Karpas-422 (cell line): ENCODE results near the gene TMEM213. TPM values are rescaled to one million over a fixed set of nuclear protein-coding genes. Genes with fewer than 3 reads are reported as not detected.
"Not testable (repeated sequence)": the region's sequence is repeated elsewhere in the genome, so short reads cannot be mapped to it uniquely, and the experiment has no call there.

Source experiments
- DNase-seq: peaks from one replicate; pipeline ENCODE4 v3.0.0-alpha.2; 2015
- H2AFZ ChIP-seq: fragments of 200-600 bp; sonication (generic); 2 replicates; pipeline ENCODE4 v1.6.1; 2014; ENCODE audit warnings: antibody characterized with exemption, low read length, mixed read lengths
- H3K27ac ChIP-seq: fragments of 200-600 bp; sonication (generic); 2 replicates; pipeline ENCODE4 v1.5.1; 2014; ENCODE audit warnings: mild to moderate bottlenecking, low read length, moderate library complexity
- H3K27me3 ChIP-seq: fragments of 200-600 bp; sonication (generic); 2 replicates; pipeline ENCODE4 v1.6.1; 2014; ENCODE audit warnings: low read length, mixed read lengths
- H3K36me3 ChIP-seq: fragments of 200-600 bp; sonication (generic); 2 replicates; pipeline ENCODE4 v1.6.1; 2014; ENCODE audit warnings: low read length, mixed read lengths; ENCODE audit not compliant: insufficient read depth
- H3K4me1 ChIP-seq: fragments of 200-600 bp; sonication (generic); 2 replicates; pipeline ENCODE4 v1.6.1; 2014; ENCODE audit warnings: mild to moderate bottlenecking, low read length, mixed read lengths
- H3K4me2 ChIP-seq: fragments of 200-600 bp; sonication (generic); 2 replicates; pipeline ENCODE4 v1.6.1; 2014; ENCODE audit warnings: low read length, low read depth, mild to moderate bottlenecking; ENCODE audit not compliant: poor library complexity, severe bottlenecking
- H3K4me3 ChIP-seq: fragments of 200-600 bp; sonication (generic); 2 replicates; pipeline ENCODE4 v1.5.1; 2014; ENCODE audit warnings: mild to moderate bottlenecking, antibody characterized with exemption, low read length, mixed read lengths
- H3K79me2 ChIP-seq: fragments of 200-600 bp; sonication (generic); 2 replicates; pipeline ENCODE4 v1.6.1; 2014; ENCODE audit warnings: mild to moderate bottlenecking, low read length, mixed read lengths
- H3K9ac ChIP-seq: fragments of 200-600 bp; sonication (generic); 2 replicates; pipeline ENCODE4 v1.6.0; 2014; ENCODE audit warnings: low read length
- H3K9me2 ChIP-seq: fragments of 200-600 bp; sonication (generic), shearing (Covaris generic); replicated peaks from 2 replicates; pipeline ENCODE4 v1.6.0; 2014; ENCODE audit warnings: mild to moderate bottlenecking, low read length, moderate library complexity; ENCODE audit not compliant: insufficient read depth
- H3K9me3 ChIP-seq: fragments of 300-700, 200-600 bp; sonication (generic); 2 replicates; pipeline ENCODE4 v1.6.1; 2014; ENCODE audit warnings: low read length, mixed read lengths
- H4K20me1 ChIP-seq: fragments of 200-600 bp; sonication (generic); 2 replicates; pipeline ENCODE4 v1.6.1; 2014; ENCODE audit warnings: mild to moderate bottlenecking, antibody characterized with exemption, low read length, low read depth; ENCODE audit not compliant: insufficient read depth
- total RNA-seq: library from RNA; depleted of rRNA; stranded (reverse); fragments of >200 nt; shearing (Covaris generic); gene quantifications from 2 replicates; pipeline ENCODE4 v1.2.3, GENCODE V29; 2014; ENCODE audit warnings: low replicate concordance

Gene TMEM213
- total RNA-seq, 1 experiment from 2014 or later: not detected

DNA sequence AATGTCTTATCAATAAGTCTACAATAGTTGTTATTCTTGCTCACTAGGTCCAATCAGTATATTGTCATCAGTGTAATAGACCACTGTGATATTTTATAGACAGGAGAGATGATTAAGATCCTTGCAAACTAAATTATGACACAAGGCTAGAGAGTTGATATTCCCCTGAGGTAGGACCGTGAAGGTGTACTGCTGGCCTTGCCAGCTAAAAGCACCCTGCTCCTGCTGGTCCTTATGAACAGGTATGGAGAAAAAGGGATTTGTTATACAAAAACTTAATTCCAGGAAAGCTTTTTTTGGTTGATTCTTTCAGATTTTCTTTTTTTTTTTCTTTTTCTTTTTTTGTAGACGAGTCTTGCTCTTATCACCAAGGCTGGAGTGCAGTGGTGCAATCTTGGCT, 16.8 kb upstream of the TMEM213 start:
- Histone ChIP-seq H3K27ac (no peak overlapping the region), H3K9me2 (no peaks in the 10 kb centered on the region), H3K79me2 (no peaks in the 10 kb centered on the region), H3K4me2 (no peak overlapping the region), H3K4me3 (no peak overlapping the region), H3K4me1 (no peaks in the 10 kb centered on the region), H3K9ac (no peak overlapping the region), H3K9me3 (no peaks in the 10 kb centered on the region), H3K36me3 (no peaks in the 10 kb centered on the region), H4K20me1 (no peaks in the 10 kb centered on the region), H3K27me3 (no peaks in the 10 kb centered on the region), H2AFZ (no peak overlapping the region)
- DNase-seq: no peak

DNA sequence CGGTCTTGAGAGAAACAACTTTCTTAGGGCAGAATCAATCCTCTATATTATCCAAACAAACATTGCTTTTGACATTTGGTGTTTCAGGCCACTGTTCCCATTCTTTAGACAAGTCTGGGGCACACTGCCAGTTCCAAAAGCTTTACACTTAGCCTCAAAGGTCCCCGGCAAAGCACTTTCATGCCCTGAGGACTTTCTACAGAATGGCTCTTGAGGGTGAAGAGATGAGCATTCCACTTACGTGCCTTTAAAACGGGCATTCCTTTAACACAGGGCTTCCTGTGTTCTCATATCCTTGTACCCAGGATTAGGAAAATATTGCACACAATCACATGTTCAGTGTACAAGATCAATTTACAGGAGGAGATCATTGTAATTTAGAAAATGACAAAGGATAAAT, 13.1 kb upstream of the TMEM213 start:
- H4K20me1 ChIP-seq: no peaks in the 10 kb centered on the region
- H3K4me3 ChIP-seq: no peak overlapping the region
- no peak overlapping the region for H2AFZ ChIP-seq
- no peak for DNase-seq
- no peak overlapping the region for H3K27ac ChIP-seq
- H3K9me3 ChIP-seq: no peaks in the 10 kb centered on the region
- H3K4me2 ChIP-seq: no peak overlapping the region
- no peak overlapping the region for H3K9ac ChIP-seq
- no peaks in the 10 kb centered on the region for H3K4me1 ChIP-seq
- no peaks in the 10 kb centered on the region for H3K9me2 ChIP-seq
- no peaks in the 10 kb centered on the region for H3K79me2 ChIP-seq
- no peaks in the 10 kb centered on the region for H3K36me3 ChIP-seq
- H3K27me3 ChIP-seq: no peaks in the 10 kb centered on the region

DNA sequence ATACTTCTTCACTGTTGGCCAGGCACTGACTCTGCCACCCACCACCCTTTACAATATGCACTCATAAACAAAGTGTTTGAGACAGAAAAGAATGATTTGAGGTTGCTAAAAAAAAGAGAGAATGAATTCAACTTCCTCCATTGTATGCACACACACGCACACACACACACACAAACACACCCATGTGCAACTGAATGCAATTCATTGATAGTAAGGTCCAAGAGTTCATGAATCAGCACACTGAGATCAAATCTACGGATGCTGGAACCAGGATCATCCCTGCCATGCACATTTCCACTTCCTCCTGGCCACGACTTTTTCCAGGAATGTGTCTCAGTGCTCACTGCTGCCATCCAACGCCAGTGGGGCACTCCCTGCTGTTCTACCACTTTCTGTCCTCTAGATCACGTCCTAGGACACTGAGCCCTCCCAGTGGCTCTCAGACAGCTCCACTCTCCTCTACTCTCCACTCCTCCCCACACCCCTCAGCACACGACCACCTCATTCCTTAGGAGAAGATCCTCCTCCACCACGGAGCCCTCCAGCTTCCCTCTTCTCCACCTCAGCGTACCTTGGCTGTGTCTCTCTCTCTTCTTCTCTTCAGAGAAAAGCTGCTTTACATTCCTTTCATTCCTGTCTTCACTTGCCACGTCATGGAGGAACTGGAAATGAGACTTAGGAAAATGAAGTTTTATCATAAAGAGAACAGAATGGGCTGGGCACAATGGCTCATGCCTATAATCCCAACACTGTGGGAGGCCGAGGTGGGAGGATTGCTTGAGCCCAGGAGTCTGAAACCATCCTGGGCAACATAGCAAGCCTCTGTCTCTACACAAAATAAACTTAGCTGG, 12.0 kb upstream of the TMEM213 start:
- Histone ChIP-seq H3K9ac (no peak overlapping the region), H3K4me2 (no peak overlapping the region)

DNA sequence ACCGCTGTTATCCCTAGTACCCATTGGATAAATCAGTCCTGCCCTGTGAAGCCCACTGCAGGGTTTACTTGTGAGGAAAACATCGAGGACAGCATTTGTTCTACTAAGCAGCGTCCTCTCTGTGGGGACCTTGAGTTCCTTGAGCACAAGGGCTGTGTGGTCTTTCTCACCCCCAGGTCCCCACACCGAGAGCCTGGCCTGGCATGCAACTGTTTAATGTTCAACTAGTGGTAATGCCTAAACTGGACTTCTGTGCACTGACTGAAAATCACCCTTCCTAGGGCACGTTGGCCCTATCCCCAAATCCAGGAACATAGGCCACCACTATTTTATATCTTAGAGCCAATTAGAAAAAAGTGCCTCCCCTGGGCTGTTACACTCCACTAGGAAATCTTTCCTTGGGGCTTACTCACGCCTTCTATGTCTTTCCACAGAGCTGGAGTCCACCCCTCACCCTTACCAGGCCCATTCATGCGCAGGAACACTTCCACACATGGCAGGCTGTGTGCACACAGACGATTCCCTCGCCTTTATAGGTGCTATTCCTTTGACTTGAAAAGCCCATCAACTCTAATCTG, 1.7 kb upstream of the TMEM213 start:
- Histone ChIP-seq H3K9me3 (no peaks in the 10 kb centered on the region), H3K4me2 (no peak overlapping the region), H4K20me1 (no peaks in the 10 kb centered on the region), H3K4me3 (no peak overlapping the region), H2AFZ (no peak overlapping the region), H3K27ac (no peak overlapping the region), H3K27me3 (no peaks in the 10 kb centered on the region), H3K36me3 (no peaks in the 10 kb centered on the region), H3K9ac (no peak overlapping the region), H3K9me2 (no peaks in the 10 kb centered on the region), H3K4me1 (no peaks in the 10 kb centered on the region), H3K79me2 (no peaks in the 10 kb centered on the region)
- DNase-seq: no peak

More for the DNA sequence above, 12.0 kb upstream of the TMEM213 start:
- Histone ChIP-seq H3K4me1 (no peaks in the 10 kb centered on the region), H3K79me2 (no peaks in the 10 kb centered on the region), H3K36me3 (no peaks in the 10 kb centered on the region), H3K9me2 (no peaks in the 10 kb centered on the region), H3K27me3 (no peaks in the 10 kb centered on the region), H3K9me3 (no peaks in the 10 kb centered on the region), H3K27ac (no peak overlapping the region), H3K4me3 (no peak overlapping the region), H4K20me1 (no peaks in the 10 kb centered on the region), H2AFZ (no peak overlapping the region)
- no peak for DNase-seq

DNA sequence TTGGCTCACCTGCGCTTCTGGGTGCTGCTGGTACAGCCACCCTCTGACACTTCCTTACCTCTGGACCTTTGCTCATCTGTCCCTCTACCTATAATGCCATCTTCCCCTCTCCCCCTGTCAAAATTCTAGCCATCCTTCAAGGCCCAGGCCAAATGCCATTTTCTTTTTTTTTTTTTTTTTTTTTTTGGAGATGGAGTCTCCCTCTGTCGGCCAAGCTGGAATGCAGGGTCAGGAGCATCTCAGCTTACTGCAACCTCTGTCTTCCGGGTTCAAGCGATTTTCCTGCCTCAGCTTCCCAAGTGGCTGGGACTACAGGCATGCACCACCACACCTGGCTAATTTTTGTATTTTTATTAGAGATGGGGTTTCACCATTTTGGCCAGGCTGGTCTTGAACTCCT, 748 bp upstream of the TMEM213 start:
- H3K27ac ChIP-seq, H3K79me2 ChIP-seq, H2AFZ ChIP-seq, H4K20me1 ChIP-seq, H3K4me3 ChIP-seq, H3K4me2 ChIP-seq, H3K36me3 ChIP-seq, H3K27me3 ChIP-seq, H3K9me3 ChIP-seq, H3K4me1 ChIP-seq, H3K9me2 ChIP-seq, H3K9ac ChIP-seq, DNase-seq: not testable (repeated sequence)

DNA sequence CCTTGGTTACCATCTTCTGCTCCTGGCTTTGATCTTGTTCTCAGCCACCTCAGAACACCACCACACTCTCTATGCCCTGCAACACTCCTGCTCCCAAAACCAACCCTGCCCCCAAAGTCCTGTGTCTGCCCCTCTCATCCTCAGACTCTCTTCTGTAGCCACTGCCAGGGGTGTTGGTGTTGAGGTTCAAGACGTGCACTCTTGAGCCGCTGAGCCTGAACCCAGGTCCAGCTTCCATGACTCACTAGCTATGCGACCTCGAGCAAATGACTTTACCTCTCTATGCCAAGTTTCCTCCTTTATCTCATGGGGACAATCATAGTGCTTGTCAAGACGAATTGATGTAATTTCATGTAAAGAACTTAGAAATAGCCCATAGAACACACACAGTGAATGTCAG, 1.0 kb downstream of the TMEM213 start:
- DNase-seq: no peak
- H3K4me3 ChIP-seq: no peak overlapping the region
- H3K79me2 ChIP-seq: no peaks in the 10 kb centered on the region
- no peak overlapping the region for H3K4me2 ChIP-seq
- no peaks in the 10 kb centered on the region for H3K4me1 ChIP-seq
- H3K27ac ChIP-seq: no peak overlapping the region
- no peaks in the 10 kb centered on the region for H3K27me3 ChIP-seq
- no peaks in the 10 kb centered on the region for H3K9me3 ChIP-seq
- H4K20me1 ChIP-seq: no peaks in the 10 kb centered on the region
- H3K9ac ChIP-seq: no peak overlapping the region
- no peaks in the 10 kb centered on the region for H3K36me3 ChIP-seq
- H3K9me2 ChIP-seq: no peaks in the 10 kb centered on the region
- H2AFZ ChIP-seq: no peak overlapping the region

DNA sequence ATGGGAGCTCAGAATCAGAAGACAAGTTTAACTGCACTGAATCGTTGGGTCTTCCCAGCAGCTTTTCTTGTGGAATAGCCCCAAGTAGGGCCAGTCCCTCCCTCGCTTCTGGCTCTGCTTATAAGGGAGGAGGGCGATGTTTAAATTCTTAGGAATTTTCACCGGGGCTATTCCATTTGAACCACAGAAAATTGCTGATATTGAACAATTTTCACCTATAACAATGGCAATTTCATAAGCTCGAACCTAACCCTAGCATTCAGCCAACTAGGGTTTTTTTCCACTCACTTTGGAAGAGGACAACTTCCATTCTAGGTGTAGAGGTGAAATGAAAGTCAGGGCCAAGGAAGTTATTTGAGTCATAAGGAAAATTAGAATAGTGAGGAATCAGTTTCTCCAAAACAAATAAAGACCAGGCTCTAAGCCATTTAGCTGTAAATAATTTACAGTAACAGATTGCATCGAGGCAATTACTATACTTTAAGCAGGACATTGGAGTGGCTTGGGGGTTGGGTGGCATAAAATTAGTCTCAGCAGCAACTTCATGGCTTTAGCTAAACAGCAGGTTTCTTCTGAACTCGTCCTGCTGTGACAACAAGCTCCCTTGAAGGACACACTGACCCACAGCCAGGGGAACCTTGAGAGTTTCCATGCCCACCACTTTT, 1.7 kb downstream of the TMEM213 start:
- no peaks in the 10 kb centered on the region for H3K9me3 ChIP-seq
- H3K36me3 ChIP-seq: no peaks in the 10 kb centered on the region
- H3K27ac ChIP-seq: no peak overlapping the region
- H4K20me1 ChIP-seq: no peaks in the 10 kb centered on the region
- DNase-seq: no peak
- no peaks in the 10 kb centered on the region for H3K79me2 ChIP-seq
- H3K4me2 ChIP-seq: no peak overlapping the region
- no peaks in the 10 kb centered on the region for H3K4me1 ChIP-seq
- H3K4me3 ChIP-seq: no peak overlapping the region
- no peak overlapping the region for H2AFZ ChIP-seq
- no peaks in the 10 kb centered on the region for H3K9me2 ChIP-seq
- H3K9ac ChIP-seq: no peak overlapping the region
- no peaks in the 10 kb centered on the region for H3K27me3 ChIP-seq

DNA sequence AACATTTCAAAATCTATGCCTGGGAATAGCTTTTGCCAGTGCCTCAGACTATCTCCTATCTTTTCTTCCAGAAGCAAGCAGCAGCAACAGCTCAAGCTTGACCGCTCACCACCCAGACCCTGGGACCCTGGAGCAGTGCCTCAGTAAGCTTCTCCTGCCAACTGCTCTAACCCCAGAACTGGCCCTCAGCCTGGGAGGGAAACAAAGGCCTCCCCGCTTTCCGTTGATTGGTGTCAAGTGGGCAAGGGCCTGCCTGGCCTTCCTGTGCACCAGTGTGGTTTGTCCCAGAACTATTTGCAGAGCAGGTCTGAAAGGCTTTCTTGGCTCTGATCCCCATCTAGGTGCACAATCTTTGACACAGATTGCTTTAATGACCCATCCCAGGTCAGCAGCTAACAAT, 3.5 kb downstream of the TMEM213 start:
- H3K9me2 ChIP-seq: no peaks in the 10 kb centered on the region
- H3K36me3 ChIP-seq: no peaks in the 10 kb centered on the region
- no peaks in the 10 kb centered on the region for H4K20me1 ChIP-seq
- H3K27me3 ChIP-seq: no peaks in the 10 kb centered on the region
- H3K4me3 ChIP-seq: no peak overlapping the region
- H3K9ac ChIP-seq: no peak overlapping the region
- no peak overlapping the region for H3K4me2 ChIP-seq
- no peaks in the 10 kb centered on the region for H3K79me2 ChIP-seq
- DNase-seq: no peak
- H3K4me1 ChIP-seq: no peaks in the 10 kb centered on the region
- H3K27ac ChIP-seq: no peak overlapping the region
- no peaks in the 10 kb centered on the region for H3K9me3 ChIP-seq
- H2AFZ ChIP-seq: no peak overlapping the region
